ENCODE results near the gene SNX14. TPM values are rescaled to one million over a fixed set of nuclear protein-coding genes. Genes with fewer than 3 reads are reported as not detected.

Gene SNX14
- total RNA-seq, 1 donor from 2014 or later: 63.2 TPM

DNA sequence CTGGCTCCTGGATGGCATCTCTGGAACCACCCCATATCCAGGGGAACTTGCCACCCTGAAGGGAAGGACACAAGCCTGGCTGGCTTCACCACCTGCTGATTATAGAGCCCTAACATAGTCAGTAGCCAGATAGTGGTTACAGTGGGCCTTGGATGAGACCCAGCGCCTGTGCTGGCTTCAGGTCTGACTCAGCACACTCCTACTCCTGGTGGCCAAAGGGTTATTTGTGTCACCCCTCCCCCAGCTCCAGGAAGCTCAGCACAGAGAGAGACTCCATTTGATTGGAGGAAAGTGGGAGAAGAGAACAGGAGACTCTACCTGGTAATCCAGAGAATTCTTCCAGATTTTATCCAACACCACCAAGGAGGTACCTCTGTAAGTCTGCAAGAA, 12.8 kb downstream of the SNX14 start:
- no peak overlapping the region for H3K4me3 ChIP-seq
- intact Hi-C loops (cut with DNase I): no loop called here
- H3K27me3 ChIP-seq: no peaks in the 10 kb centered on the region
- no peak for DNase-seq (ENCODE audit: low spot score in 2 of 2)
- H3K36me3 ChIP-seq: no peaks in the 10 kb centered on the region
- H3K27ac ChIP-seq: no peak overlapping the region
- peaks cover 0 to 3% of the 10 kb centered on the region in 2 donors for H3K4me1 ChIP-seq
- H3K9me3 ChIP-seq: peaks cover 4 to 22% of the 10 kb centered on the region in 2 donors
- TF ChIP-seq, protein P1, sequence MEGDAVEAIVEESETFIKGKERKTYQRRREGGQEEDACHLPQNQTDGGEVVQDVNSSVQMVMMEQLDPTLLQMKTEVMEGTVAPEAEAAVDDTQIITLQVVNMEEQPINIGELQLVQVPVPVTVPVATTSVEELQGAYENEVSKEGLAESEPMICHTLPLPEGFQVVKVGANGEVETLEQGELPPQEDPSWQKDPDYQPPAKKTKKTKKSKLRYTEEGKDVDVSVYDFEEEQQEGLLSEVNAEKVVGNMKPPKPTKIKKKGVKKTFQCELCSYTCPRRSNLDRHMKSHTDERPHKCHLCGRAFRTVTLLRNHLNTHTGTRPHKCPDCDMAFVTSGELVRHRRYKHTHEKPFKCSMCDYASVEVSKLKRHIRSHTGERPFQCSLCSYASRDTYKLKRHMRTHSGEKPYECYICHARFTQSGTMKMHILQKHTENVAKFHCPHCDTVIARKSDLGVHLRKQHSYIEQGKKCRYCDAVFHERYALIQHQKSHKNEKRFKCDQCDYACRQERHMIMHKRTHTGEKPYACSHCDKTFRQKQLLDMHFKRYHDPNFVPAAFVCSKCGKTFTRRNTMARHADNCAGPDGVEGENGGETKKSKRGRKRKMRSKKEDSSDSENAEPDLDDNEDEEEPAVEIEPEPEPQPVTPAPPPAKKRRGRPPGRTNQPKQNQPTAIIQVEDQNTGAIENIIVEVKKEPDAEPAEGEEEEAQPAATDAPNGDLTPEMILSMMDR (IDR thresholded peaks at IDR 0.05): no peak

- Histone ChIP-seq H3K4me3 (no peak overlapping the region), H3K4me1 (peaks cover 0 to 3% of the 10 kb centered on the region in 2 donors), H3K27ac (no peak overlapping the region), H3K9me3 (peaks cover 4 to 22% of the 10 kb centered on the region in 2 donors), H3K27me3 (no peaks in the 10 kb centered on the region), H3K36me3 (no peaks in the 10 kb centered on the region)
- intact Hi-C loops (cut with DNase I): no loop called here
- DNase-seq (ENCODE audit: low spot score in 2 of 2): no peak
- TF ChIP-seq, protein P1 (IDR thresholded peaks at IDR 0.05): no peak
Measured at GRCh38 chr6:85580118-85580877, 13.4 kb downstream of the SNX14 start.

DNA sequence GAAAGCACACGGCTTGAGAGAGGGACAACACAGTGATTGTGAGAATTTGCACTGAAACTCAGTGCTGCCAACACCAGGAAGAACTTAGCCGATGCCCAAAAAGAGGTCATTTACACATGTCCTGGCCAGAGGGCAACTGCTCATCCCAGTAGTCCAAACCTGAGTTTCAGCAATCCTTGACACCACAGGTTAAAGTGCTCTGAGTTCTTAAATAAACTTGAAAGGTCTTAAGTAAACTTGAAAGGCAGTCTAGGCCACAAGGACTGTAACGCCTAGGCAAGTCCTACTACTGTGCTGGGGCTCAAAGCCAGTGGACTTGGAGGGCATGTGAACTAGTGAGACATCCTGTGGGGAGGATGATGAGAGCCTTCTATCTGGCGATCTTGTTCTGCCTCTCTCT, 14.1 kb downstream of the SNX14 start:
- Histone ChIP-seq H3K9me3 (peaks cover 4 to 18% of the 10 kb centered on the region in 2 donors), H3K4me3 (no peak overlapping the region), H3K27ac (no peak overlapping the region), H3K36me3 (no peaks in the 10 kb centered on the region), H3K4me1 (peaks cover 0 to 3% of the 10 kb centered on the region in 2 donors), H3K27me3 (no peaks in the 10 kb centered on the region)
- DNase-seq (ENCODE audit: low spot score in 2 of 2): no peak
- TF ChIP-seq, protein P1 (IDR thresholded peaks at IDR 0.05): no peak
- intact Hi-C loops (cut with DNase I): no loop called here

GRCh38 chr6:85576476-85576875, 17.2 kb downstream of the SNX14 start:
- TF ChIP-seq, protein P1 (IDR thresholded peaks at IDR 0.05): no peak
- Histone ChIP-seq H3K4me1 (peaks cover 0 to 3% of the 10 kb centered on the region in 2 donors), H3K36me3 (peaks cover 3 to 4% of the 10 kb centered on the region in 2 donors), H3K27ac (no peak overlapping the region), H3K27me3 (no peaks in the 10 kb centered on the region), H3K9me3 (no peaks in the 10 kb centered on the region), H3K4me3 (no peak overlapping the region)
- intact Hi-C loops (cut with DNase I): no loop called here
- DNase-seq (ENCODE audit: low spot score in 2 of 2): no peak

DNA sequence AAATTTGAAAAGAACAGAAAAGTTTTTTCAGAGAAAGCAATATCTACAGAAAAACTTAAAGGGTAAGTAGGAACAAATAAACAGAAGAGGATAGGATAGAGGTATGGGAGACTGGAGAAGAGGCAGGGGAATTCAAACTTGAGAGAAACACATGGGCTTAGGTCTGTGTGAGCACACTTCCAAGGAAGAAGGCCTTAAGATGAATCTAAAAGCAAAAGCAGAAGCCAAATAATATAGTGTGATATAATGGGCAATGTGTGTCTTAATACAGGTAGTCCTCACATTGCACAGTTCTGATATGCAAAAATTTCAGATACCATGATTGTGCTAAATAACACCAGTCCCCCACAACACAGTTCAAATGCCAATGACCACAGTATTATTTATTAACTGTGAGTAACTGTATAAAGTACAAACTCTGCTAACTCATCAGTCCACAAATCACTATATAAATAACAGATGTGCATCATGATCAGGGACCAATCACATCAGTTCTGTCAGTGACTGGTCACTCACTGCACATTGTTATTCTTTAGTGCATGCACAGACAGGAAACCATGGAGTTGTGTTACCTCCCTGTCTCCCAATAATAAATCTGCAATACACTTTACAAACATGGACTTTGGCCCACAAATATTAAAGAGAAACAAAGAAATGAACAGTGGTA, 18.6 kb downstream of the SNX14 start:
- TF ChIP-seq, protein P1 (IDR thresholded peaks at IDR 0.05): no peak
- H3K27me3 ChIP-seq: no peaks in the 10 kb centered on the region
- intact Hi-C loops (cut with DNase I): no loop called here
- peaks cover 0 to 3% of the 10 kb centered on the region in 2 donors for H3K4me1 ChIP-seq
- no peak overlapping the region for H3K27ac ChIP-seq
- H3K9me3 ChIP-seq: no peaks in the 10 kb centered on the region
- DNase-seq (ENCODE audit: low spot score in 2 of 2): no peak
- H3K36me3 ChIP-seq: peaks cover 11 to 13% of the 10 kb centered on the region in 2 donors
- no peak overlapping the region for H3K4me3 ChIP-seq
